ENCODE measurements around the gene SCN10A.

GRCh38 chr3:38706961-38707360 is 109.1 kb downstream of the SCN10A start:
- TF ChIP-seq EZH2 (IDR thresholded peaks at IDR 0.05; ENCODE audit: borderline replicate concordance) = no peak
- TF ChIP-seq CTCF (IDR thresholded peaks at IDR 0.05; ENCODE audit: poor library complexity) = no peak

Measured in hepatocyte (in vitro differentiated cells).